HepG2 (cell line): Measurements from ENCODE around the gene CLASP2. TPM values are rescaled to one million over a fixed set of nuclear protein-coding genes. Genes with fewer than 3 reads are reported as not detected.

ENCODE experiments used
- ATAC-seq: fragments of 200-7000 bp; cut with Tn5 transposase; 3 replicates; pipeline ENCODE4 v1.9.1; 2020; ENCODE audit warnings: mild to moderate bottlenecking, moderate library complexity
- BruUV-seq: library from RNA; stranded (reverse); fragments of 400-500 nt; replicated peaks from 2 replicates; lab custom pipeline; 2021; lab: Mats Ljungman, UMichigan
- CTCF ChIA-PET: fragments of 300-600 bp; formaldehyde crosslinking; extraction: SDS; loops from one replicate; lab custom pipeline; 2021; ENCODE audit warnings: low total read pairs, inconsistent platforms, low intra/inter-chr PET ratio; lab: Yijun Ruan, JAX
- POLR2A ChIA-PET: fragments of 350-600 bp; sonication (Branson Sonifier 250); formaldehyde crosslinking; loops from one replicate; lab custom pipeline; 2020; ENCODE audit warnings: antibody characterized with exemption, inconsistent platforms; lab: Yijun Ruan, JAX
- DNase-seq: peaks from one replicate; pipeline ENCODE4 v3.0.0-alpha.2; 2015; ENCODE audit warnings: low spot score
- FAIRE-seq: peaks from 3 replicates; lab custom pipeline; 2011; peaks lifted over from hg19 to GRCh38; lab: Jason Lieb, UNC
- H2AFZ ChIP-seq: one replicate; pipeline ENCODE4 v1.6.1; 2011; ENCODE audit warnings: low read length, inconsistent platforms
- H3K27ac ChIP-seq: fragments of 300-600 bp; 3 replicates; pipeline ENCODE4 v1.8.0; 2011; ENCODE audit warnings: mixed run types, mild to moderate bottlenecking, mixed read lengths, low read length, inconsistent platforms; ENCODE audit not compliant: insufficient read depth; ENCODE audit errors: extremely low read length
- H3K27me3 ChIP-seq, 2 experiments: fragments of 200-600 bp in 1 of 2; 2 replicates in 1 of 2; 3 replicates in 1 of 2; pipeline versions ENCODE4 v1.6.0 to v1.8.0; 2011; ENCODE audit warnings: low read length in 2 of 2, mild to moderate bottlenecking in 2 of 2, moderate library complexity in 2 of 2, inconsistent platforms in 1 of 2; ENCODE audit not compliant: insufficient read depth in 2 of 2, control insufficient read depth in 1 of 2
- H3K36me3 ChIP-seq, 2 experiments: fragments of 200-600 bp in 1 of 2; replicated peaks in 1 of 2; 2 replicates in 1 of 2; 3 replicates in 1 of 2; pipeline versions ENCODE4 v1.5.1 to v1.8.0; 2011; ENCODE audit warnings: low read length in 2 of 2, inconsistent platforms in 1 of 2; ENCODE audit not compliant: insufficient read depth in 2 of 2, control insufficient read depth in 1 of 2
- H3K4me1 ChIP-seq: 2 replicates; pipeline ENCODE4 v1.5.1; 2012; ENCODE audit warnings: low read length, inconsistent platforms; ENCODE audit not compliant: insufficient read depth
- H3K4me2 ChIP-seq: 2 replicates; pipeline ENCODE4 v1.6.0; 2011; ENCODE audit warnings: low read depth, low read length, inconsistent platforms
- H3K4me3 ChIP-seq, 3 experiments: fragments of 200-600 bp in 1 of 3; sonication (generic), shearing (Covaris generic) in 1 of 3; replicated peaks in 1 of 3; 2 replicates each; pipeline ENCODE4 v1.5.1; 2011 to 2016; ENCODE audit warnings: low read length in 3 of 3, inconsistent platforms in 2 of 3, low read depth in 2 of 3, mild to moderate bottlenecking in 2 of 3, control low read depth in 1 of 3, mixed read lengths in 1 of 3; ENCODE audit not compliant: insufficient read depth in 1 of 3
- H3K79me2 ChIP-seq: one replicate; pipeline ENCODE4 v1.6.1; 2011; ENCODE audit warnings: low read length, inconsistent platforms; ENCODE audit not compliant: insufficient read depth
- H3K9ac ChIP-seq: 2 replicates; pipeline ENCODE4 v1.6.0; 2011; ENCODE audit warnings: mild to moderate bottlenecking, low read depth, low read length, inconsistent platforms; ENCODE audit not compliant: insufficient read depth
- H3K9me3 ChIP-seq: 2 replicates; pipeline ENCODE4 v1.5.1; 2012; ENCODE audit warnings: mild to moderate bottlenecking, low read length
- H4K20me1 ChIP-seq: 2 replicates; pipeline ENCODE4 v1.6.0; 2011; ENCODE audit warnings: inconsistent platforms, mild to moderate bottlenecking, low read length, moderate library complexity; ENCODE audit not compliant: insufficient read depth
- HNRNPK ChIP-seq: fragments of 200-400 bp; formaldehyde crosslinking; IDR thresholded peaks from 2 replicates; pipeline ENCODE4 v1.6.1; 2018; ENCODE audit warnings: low read length, low read depth, moderate library complexity, mild to moderate bottlenecking; ENCODE audit not compliant: poor library complexity, severe bottlenecking
- MYC ChIP-seq: sonication (generic); formaldehyde crosslinking; IDR thresholded peaks from 2 replicates; pipeline ENCODE4 v1.9.0; 2021; ENCODE audit warnings: missing genetic modification reagents, borderline replicate concordance
- ZNF484 ChIP-seq: sonication (generic); formaldehyde crosslinking; IDR thresholded peaks from 2 replicates; pipeline ENCODE4 v1.5.1; 2020; ENCODE audit warnings: mild to moderate bottlenecking, low read depth, missing genetic modification reagents, borderline replicate concordance
- ZNF629 ChIP-seq: sonication (generic); formaldehyde crosslinking; conservative IDR thresholded peaks from 2 replicates; pipeline ENCODE4 v1.5.0; 2020; ENCODE audit warnings: missing genetic modification reagents
- WGBS: methylation state at CpG from one replicate; pipeline ENCODE4 v1.1.6; 2017; ENCODE audit warnings: low lambda C conversion rate; 5-methylcytosine and 5-hydroxymethylcytosine counted together
- in situ Hi-C: cut with HindIII; loops from 2 replicates; pipeline ENCODE4 v1.10.0; 2017; ENCODE audit warnings: low pct_unique_long_range_greater_than_20kb; ENCODE audit not compliant: extremely low pct_ligation_motif_present
- intact Hi-C: fragments of 100-400 bp; cut with micrococcal nuclease; formaldehyde crosslinking; loops from one replicate; pipeline ENCODE4 v1.10.0; 2022; ENCODE audit not compliant: unreplicated experiment
- polyA plus RNA-seq, 8 experiments: library from polyadenylated mRNA; depleted of rRNA in 3 of 8; stranded (reverse) in 7 of 8; unstranded in 1 of 8; fragments of >200 nt; fragmentation: Illumina TruSeq in 4 of 8; extraction: Trizol in 4 of 8; gene quantifications; 2 replicates each; pipeline versions ENCODE4 v1.2.1 to v1.2.3, GENCODE V29; 2011 to 2016; ENCODE audit warnings: low read depth in 4 of 8, missing spikeins in 1 of 8, mixed read lengths in 1 of 8; ENCODE audit not compliant: insufficient read depth in 1 of 8
- total RNA-seq, 5 experiments: library from RNA; depleted of rRNA; stranded (reverse); fragments of >200 nt; fragmentation: Illumina TruSeq; extraction: Trizol; gene quantifications; 2 replicates each; pipeline ENCODE4 v1.2.3, GENCODE V29; 2016; ENCODE audit warnings: low read depth in 1 of 5
- TF ChIP-seq, protein P1 (sequence below): sonication (generic); formaldehyde crosslinking; IDR thresholded peaks from 2 replicates; pipeline ENCODE4 v1.5.0; 2020; ENCODE audit warnings: missing genetic modification reagents
- TF ChIP-seq, protein P2 (sequence below): sonication (generic); formaldehyde crosslinking; IDR thresholded peaks from 2 replicates; pipeline ENCODE4 v1.4.0; 2020; ENCODE audit warnings: missing genetic modification reagents

CLASP2 gene
- total and polyA plus RNA-seq, 2 of the 13 experiments (the other 11 are each of a cell fraction or from before 2014, with no cell fraction given) = 15.7 to 34.8 TPM

DNA sequence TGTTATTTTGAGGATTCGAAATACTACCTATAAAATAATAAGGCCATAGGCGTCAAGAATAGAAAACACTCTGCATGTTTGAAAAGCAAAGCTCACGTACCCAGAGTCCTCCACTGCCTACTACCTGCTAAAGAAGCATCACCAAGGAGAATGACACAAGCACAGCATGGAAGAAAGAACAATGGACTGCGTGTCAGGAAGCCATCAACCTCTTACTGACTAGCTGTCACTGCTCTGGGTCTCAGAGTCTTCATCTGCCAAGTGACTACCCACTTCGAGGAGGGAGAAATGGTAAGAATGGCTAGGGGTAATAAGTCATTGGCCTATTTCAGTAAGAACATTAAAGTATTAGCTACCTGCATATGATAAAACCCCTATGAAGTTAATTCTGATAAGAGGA is 49.4 kb downstream of the CLASP2 start:
- Histone ChIP-seq H3K27ac (no peak overlapping the region), H3K9ac (no peak overlapping the region), H3K4me3 (no peak overlapping the region), H3K4me2 (no peak overlapping the region), H3K4me1 (no peaks in the 10 kb centered on the region), H4K20me1 (no peaks in the 10 kb centered on the region), H3K36me3 (no peaks in the 10 kb centered on the region), H2AFZ (no peak overlapping the region), H3K79me2 (no peaks in the 10 kb centered on the region), H3K27me3 (no peaks in the 10 kb centered on the region), H3K9me3 (no peaks in the 10 kb centered on the region)
- FAIRE-seq (no peak), DNase-seq (no peak), ATAC-seq (no peak)
- TF ChIP-seq, protein P1, sequence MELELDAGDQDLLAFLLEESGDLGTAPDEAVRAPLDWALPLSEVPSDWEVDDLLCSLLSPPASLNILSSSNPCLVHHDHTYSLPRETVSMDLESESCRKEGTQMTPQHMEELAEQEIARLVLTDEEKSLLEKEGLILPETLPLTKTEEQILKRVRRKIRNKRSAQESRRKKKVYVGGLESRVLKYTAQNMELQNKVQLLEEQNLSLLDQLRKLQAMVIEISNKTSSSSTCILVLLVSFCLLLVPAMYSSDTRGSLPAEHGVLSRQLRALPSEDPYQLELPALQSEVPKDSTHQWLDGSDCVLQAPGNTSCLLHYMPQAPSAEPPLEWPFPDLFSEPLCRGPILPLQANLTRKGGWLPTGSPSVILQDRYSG (CRISPR knock-in tag) = no peak
- TF ChIP-seq, protein P2, sequence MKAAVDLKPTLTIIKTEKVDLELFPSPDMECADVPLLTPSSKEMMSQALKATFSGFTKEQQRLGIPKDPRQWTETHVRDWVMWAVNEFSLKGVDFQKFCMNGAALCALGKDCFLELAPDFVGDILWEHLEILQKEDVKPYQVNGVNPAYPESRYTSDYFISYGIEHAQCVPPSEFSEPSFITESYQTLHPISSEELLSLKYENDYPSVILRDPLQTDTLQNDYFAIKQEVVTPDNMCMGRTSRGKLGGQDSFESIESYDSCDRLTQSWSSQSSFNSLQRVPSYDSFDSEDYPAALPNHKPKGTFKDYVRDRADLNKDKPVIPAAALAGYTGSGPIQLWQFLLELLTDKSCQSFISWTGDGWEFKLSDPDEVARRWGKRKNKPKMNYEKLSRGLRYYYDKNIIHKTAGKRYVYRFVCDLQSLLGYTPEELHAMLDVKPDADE (CRISPR knock-in tag) = no peak
- in situ Hi-C loops = no loop called here
- WGBS = 94% methylated on average over 5 of the region's 5 CpGs
- CTCF ChIA-PET = no interaction called here
- BruUV-seq = no TSS peak
- POLR2A ChIA-PET = no interaction called here
- intact Hi-C loops = no loop called here

DNA sequence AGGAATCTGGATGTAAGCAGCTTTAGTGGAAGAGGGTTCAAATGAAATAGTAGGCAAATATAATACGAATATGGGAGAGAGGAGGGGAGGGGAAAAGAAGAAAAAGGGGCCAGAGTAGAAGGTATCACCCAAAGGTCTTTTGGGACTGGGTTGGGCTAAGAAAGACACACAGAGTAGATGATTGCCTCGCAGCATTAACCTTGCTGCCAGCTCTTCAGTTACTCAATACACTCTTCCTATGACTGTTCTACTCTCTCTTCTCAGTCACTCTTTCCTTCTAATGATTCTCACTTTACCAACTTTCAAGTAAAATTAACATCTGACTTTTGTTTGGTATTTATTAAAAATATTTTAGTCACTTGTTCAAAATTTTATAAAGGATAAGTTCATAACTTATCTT is 52.8 kb downstream of the CLASP2 start:
- BruUV-seq = no TSS peak
- TF ChIP-seq MYC (no peak), ZNF484 (CRISPR knock-in tag) (no peak), HNRNPK (peak; percentile 60), ZNF629 (CRISPR knock-in tag) (no peak)
- TF ChIP-seq, all 625 proteins: peak for 1
- 95% methylated on average over 2 of the region's 2 CpGs for WGBS
- Histone ChIP-seq H4K20me1 (no peaks in the 10 kb centered on the region), H3K27me3 (no peaks in the 10 kb centered on the region), H2AFZ (no peak overlapping the region), H3K9ac (no peak overlapping the region), H3K9me3 (no peaks in the 10 kb centered on the region), H3K36me3 (no peaks in the 10 kb centered on the region), H3K4me2 (no peak overlapping the region), H3K79me2 (no peaks in the 10 kb centered on the region), H3K27ac (no peak overlapping the region), H3K4me3 (no peak overlapping the region), H3K4me1 (peaks cover 2% of the 10 kb centered on the region)
- ChIA-PET POLR2A (no interaction called here), CTCF (no interaction called here)
- in situ Hi-C loops (no loop called here), intact Hi-C loops (no loop called here)
- ATAC-seq (no peak), FAIRE-seq (no peak), DNase-seq (no peak)
